Measurements from ENCODE around the gene CRLF1. TPM values are rescaled to one million over a fixed set of nuclear protein-coding genes. Genes with fewer than 3 reads are reported as not detected.

Gene CRLF1
- polyA plus RNA-seq, 12 donors, result 5.2 to 54.5 (median 8.6) TPM; not detected in 1

DNA sequence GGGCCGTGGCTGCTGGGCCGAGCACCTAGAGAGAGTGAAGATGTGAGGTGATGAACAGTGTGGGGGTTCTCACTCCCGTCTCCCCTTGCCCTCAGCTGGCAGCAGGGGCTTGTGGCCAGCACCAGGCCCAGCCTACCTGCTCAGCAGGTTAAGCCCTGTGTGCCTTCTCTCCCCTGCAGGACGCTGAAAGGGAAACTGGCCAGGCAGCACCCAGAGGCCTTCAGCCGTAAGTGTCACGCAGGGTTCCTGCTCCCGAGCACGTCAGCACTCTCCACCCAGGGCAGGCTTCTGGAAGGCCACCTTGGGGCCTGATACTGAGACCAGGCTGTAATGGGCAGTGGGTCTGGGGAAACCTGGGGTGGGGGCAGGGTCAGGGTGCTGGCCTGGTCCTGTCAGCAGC lies 39.6 kb downstream of the CRLF1 start:
- no peak for DNase-seq

DNA sequence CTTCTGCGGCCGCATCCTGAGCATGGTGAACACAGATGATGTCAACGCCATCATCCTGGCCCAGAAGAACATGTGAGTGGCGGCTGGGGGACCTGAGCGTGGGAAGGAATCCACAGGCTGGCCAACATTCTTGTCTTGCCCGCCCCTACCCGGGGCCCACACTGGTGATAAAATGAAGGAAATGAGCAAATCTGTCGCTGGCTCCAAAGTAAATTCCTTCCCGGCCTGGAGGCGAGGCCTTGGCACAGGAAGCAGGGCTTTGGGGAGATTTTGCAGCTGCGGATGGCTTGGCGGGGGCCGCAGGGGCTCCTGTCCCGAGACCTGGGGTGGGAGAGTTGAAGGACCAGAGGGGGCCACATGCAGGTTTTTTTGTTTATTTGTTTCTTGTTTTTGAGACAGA lies 44.5 kb downstream of the CRLF1 start:
- DNase-seq, result peak; percentile 18

DNA sequence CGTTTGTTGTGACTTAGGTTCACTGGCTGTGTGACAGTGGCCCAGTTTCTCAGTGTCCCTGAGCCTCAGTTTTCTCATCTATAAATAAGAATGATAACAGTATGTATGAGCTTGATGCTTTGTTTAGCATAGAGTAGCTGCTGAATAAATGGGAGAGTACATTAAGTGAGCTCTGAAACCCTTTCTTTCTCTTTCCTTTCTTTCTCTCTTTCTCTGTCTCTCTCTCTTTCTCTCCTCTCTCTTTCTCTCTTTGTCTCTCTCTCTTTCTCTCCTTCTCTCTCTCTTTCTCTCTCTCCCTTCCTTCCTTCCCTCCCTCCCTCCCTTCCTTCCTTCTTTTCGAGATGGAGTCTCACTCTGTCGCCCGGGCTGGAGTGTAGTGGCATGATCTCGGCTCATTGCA lies 46.9 kb downstream of the CRLF1 start:
- no peak for DNase-seq

DNA sequence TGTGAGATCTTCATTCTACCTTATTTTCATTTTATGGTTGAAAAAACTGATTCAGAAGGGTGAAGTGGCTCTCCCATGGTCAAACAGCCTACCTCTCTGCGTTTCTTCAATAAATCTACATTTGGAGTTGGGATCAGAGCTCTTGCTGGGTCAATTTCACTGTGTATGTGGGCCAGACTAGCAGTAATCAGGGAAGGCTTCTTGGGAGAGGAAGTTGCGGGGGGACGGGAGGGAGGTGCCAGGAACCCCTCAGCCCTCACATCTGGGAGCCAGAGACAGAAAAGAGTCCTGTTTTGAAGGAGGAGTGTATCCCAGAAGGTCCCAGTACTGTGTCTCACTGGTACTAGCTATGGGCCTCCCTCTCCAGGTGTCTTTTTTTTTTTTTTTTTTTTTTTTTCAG lies 48.0 kb downstream of the CRLF1 start:
- DNase-seq, result no peak

DNA sequence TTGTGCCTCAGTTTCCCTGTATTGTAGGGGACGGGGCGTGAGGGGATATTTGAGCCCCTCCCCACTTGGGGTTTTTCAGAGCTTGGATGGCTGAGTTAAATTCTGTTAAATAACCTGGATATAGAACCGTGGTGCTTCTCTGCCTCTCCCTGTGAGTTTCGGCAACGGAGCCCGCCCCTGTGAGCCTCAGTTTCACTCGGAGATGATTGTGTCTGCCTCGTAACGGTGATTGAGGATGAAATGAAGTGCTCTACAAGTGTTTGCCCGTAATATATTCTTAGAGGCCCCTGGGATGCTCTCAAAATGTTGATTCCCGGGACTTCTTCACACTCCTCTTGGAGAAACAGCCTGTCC lies 48.4 kb downstream of the CRLF1 start:
- no peak for DNase-seq

DNA sequence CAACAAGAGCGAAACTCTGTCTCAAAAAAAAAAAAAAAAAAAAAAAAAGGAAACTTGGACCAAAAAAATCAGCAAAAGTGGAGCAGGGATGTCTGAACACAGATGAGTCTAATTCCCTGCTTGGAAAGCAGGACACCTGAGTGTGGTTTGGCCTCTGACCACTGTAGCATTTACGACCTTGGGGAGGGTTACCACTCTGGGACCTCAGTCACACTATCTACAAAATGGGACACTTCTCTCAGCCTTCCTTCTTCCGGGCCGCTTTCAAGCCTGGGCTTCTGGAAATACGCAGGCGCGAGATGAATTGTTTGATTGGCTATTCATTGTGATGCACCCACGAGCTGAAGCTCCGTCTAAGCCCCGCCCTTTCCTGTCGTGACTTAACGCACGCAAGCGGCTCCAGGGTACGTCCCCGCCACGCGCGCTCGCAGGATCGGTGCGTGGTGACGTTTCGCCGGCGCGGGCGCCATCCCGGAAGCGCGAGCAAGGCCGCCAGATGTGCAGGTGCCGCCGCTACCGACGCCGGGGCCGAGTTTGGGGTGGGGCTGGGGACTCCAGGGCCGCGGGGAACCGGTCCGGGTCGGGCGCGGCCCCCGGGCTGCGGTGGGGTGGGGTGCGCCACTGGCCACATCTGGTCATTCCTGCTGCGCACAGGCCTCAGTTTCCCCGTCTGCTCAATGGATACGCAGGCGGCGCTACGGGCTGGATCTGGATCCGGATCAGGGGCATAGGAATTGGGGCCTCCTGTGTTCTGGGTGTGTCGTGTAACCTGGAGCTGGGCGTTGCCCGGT lies 49.0 kb downstream of the CRLF1 start, which contains the start of gene KXD1:
KXD1 (plus strand) TSS at position 460 of the 791 bp plus-strand sequence. CDS start 4,187 bp downstream, outside the sequence.
- peak; percentile 98 for DNase-seq

DNA sequence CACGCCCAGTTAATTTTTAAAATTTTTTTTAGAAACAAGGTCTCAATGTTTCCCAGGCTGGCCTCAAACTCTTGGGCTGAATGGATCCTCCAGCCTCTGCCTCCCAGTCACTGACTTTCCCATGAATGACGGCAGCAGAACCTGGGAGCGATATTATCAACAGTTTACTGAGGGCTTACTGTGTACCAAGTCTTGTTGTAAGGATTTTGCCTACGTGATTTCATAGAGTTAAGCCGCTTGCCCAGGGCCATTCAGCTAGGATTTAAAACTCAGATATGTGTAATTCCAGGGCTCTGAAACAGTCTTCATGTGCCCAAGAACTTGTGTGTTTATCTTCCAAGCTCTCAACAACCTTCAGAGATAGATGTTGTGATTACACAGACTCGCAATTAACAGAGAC lies 55.0 kb downstream of the CRLF1 start:
- DNase-seq, result no peak

DNA sequence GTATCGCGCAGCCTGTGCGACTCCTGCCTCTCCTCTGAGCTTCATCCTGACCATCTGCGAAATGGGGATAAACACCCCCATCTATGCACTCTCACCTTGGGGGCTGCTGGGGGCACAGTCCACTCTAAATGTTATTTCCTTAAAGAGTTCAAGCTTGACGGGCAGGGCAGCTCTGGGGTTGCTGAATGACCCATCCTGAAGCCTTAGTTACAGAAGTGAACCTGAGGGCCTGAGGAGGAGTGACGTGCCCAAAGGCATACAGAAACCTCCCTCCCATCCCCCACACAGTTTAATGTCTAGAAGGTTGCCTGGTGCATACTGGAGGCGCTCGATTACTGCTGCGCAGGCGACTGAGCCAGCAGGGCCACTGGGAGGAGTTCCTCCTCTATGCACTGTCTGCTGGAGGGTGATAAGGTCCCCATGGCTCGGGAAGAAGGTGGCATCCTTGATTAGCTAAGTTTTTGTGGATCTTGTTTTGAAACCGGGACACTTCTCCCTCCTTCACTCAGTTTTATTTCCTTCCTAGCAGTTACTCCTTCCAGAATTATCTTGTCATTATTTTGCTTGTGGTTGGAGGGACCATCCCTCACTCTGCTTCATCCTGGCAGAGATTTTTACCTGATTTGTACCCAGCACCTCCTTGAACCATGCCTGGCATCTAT lies 62.7 kb downstream of the CRLF1 start:
- DNase-seq, result peak; percentile 31

Other genes starting within 250 kb of the CRLF1 start
- gene GDF15, start 220.6 kb downstream of the CRLF1 start, polyA plus RNA-seq (ENCODE audit: insufficient read length in 12 of 12), result 1 to 10 TPM in 4 of 12 donors, under 1 TPM in 7, not detected in 1; 0.20 to 9.6 (median 0.54) TPM
- gene LRRC25, start 209.2 kb downstream of the CRLF1 start, polyA plus RNA-seq (ENCODE audit: insufficient read length in 12 of 12), result 1 to 10 TPM in 7 of 12 donors, under 1 TPM in 3, not detected in 2; 0.45 to 2.6 (median 1.2) TPM
- 100 to 1,000 TPM in 2 of 12 donors, 10 to 100 TPM in 9, not detected in 1; 72.8 to 126 (median 87.7) TPM for gene SSBP4, start 187.4 kb downstream of the CRLF1 start, polyA plus RNA-seq (ENCODE audit: insufficient read length in 12 of 12)
- gene ISYNA1, start 168.7 kb downstream of the CRLF1 start, polyA plus RNA-seq (ENCODE audit: insufficient read length in 12 of 12), result 100 to 1,000 TPM in 10 of 12 donors, 10 to 100 TPM in 1, not detected in 1; 97.4 to 180 (median 122) TPM
- gene ELL, start 84.7 kb downstream of the CRLF1 start, polyA plus RNA-seq (ENCODE audit: insufficient read length in 12 of 12), result 10 to 100 TPM in 11 of 12 donors, not detected in 1; 11.1 to 35.4 (median 14.8) TPM
- 100 to 1,000 TPM in 7 of 12 donors, 10 to 100 TPM in 4, not detected in 1; 81.6 to 157 (median 111) TPM for gene FKBP8, start 63.2 kb downstream of the CRLF1 start, polyA plus RNA-seq (ENCODE audit: insufficient read length in 12 of 12)
- 100 to 1,000 TPM in 2 of 12 donors, 10 to 100 TPM in 9, not detected in 1; 58.9 to 125 (median 63.9) TPM for gene KXD1, start 48.9 kb downstream of the CRLF1 start, polyA plus RNA-seq (ENCODE audit: insufficient read length in 12 of 12)
- gene UBA52, start 34.9 kb downstream of the CRLF1 start, polyA plus RNA-seq (ENCODE audit: insufficient read length in 12 of 12), result 1,000 to 10,000 TPM in 8 of 12 donors, 100 to 1,000 TPM in 3, not detected in 1; 779 to 1,239 (median 1,048) TPM
- gene REX1BD, start 18.0 kb downstream of the CRLF1 start, polyA plus RNA-seq (ENCODE audit: insufficient read length in 12 of 12), result 10 to 100 TPM in 11 of 12 donors, not detected in 1; 18.6 to 49.6 (median 23.9) TPM
- 10 to 100 TPM in 3 of 12 donors, 1 to 10 TPM in 8, not detected in 1; 4.7 to 19.4 (median 8.2) TPM for gene TMEM59L, start 6.1 kb upstream of the CRLF1 start, polyA plus RNA-seq (ENCODE audit: insufficient read length in 12 of 12)
- 1 to 10 TPM in 11 of 12 donors, not detected in 1; 2.8 to 8.5 (median 3.8) TPM for gene KLHL26, start 30.2 kb upstream of the CRLF1 start, polyA plus RNA-seq (ENCODE audit: insufficient read length in 12 of 12)
- gene CRTC1, start 76.9 kb upstream of the CRLF1 start, polyA plus RNA-seq (ENCODE audit: insufficient read length in 12 of 12), result 10 to 100 TPM in 8 of 12 donors, 1 to 10 TPM in 3, not detected in 1; 9.8 to 29.3 (median 11.7) TPM
- 10 to 100 TPM in 5 of 12 donors, 1 to 10 TPM in 5, not detected in 2; 3.2 to 30.9 (median 9.2) TPM for gene COMP, start 184.5 kb upstream of the CRLF1 start, polyA plus RNA-seq (ENCODE audit: insufficient read length in 12 of 12)
- 10 to 100 TPM in 11 of 12 donors, not detected in 1; 25.3 to 86.6 (median 33.8) TPM for gene UPF1, start 225.2 kb upstream of the CRLF1 start, polyA plus RNA-seq (ENCODE audit: insufficient read length in 12 of 12)